NCI-H187 (cell line): ENCODE data around the gene GDPD3.
"Not testable (repeated sequence)": the region's sequence is repeated elsewhere in the genome, so short reads cannot be mapped to it uniquely, and the experiment has no call there.

Experiments used
- DNase-seq, 2 experiments: peaks; one replicate each; lab custom pipeline; 2025; lab: John Stamatoyannopoulos, UW

The GDPD3 gene

DNA sequence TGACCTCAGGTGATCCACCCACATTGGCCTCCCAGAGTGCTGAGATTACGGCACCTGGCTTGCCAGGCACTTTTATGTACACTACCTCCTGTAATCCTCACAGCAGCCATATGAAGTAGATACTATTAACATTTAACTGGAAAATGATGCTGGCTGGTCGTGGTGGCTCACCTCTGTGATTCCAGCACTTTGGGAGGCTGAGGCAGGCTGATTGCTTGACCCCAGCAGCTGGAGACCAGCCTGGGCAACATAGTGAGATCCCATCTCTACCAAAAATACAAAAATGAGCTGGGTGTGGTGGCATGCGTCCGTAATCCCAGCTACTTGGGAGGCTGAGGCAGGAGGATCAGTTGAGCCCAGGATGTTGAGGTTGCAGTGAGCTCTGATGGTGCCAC is 11.6 kb upstream of the GDPD3 start:
- DNase-seq, result no peak

DNA sequence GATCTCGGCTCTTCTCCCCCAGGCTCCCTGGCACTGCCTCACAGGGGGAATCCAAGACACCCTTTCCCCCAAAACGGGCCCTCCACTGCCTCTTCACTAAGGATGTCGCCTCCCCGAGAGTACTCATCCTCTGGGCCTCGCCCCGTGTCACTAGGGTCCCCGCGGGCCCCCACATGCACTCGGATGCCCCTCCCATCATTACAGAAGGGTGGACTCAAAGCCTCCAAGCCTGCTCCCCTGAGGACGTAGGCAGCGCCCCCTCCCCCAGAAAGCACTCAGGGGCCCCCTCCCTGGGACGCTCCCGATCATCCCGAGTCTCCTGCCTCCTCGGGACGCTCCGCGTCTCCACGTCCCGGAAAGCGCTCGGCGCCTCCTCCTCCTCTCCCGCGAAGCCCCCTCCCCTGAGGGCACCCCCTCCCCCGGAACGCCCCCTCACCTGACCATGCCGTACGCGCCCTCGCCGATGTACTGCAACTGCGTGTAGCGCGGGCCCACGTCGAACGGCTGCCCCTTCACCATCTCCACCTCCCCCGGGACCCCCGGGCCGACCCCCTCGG is 9.3 kb upstream of the GDPD3 start:
- DNase-seq, result no peak

DNA sequence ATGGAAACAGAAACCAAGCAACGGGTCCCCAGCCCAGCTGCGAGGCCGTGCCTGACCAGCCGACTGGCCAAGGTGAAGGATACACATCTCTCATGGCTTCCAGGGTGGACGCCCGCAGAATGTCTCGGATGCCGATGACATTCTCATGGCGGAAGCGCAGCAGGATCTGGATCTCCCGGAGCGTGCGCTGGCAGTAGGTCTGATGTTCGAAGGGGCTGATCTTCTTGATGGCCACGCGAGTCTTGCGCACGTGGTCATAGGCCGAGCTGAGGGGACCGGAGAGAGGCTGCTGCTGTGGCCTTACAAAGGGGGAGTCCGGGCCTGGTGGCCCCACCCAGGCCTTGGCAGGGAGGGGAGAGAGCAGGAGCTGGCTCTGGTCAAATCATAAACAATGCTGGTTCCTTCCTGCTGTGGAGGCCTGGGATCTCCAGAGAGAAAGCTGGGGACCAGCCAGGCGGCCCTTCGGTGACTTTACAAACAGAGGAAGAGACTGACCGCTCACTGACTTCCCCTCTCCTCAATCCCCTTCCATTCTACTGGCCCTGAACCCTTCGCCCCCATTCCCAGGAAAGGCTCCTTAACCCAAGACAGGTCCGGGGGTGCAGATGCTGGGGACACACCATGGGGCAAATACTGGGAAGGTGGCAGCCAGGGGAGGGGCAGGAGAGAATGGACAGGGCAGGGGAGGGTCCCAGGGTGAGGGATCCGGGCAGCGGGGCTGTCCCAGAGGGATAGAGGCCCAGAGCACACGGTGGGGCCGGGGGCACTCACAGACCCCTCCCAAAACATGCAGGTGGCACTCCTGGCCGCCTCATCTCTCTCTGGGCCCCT is 8.6 kb upstream of the GDPD3 start:
- no peak for DNase-seq

DNA sequence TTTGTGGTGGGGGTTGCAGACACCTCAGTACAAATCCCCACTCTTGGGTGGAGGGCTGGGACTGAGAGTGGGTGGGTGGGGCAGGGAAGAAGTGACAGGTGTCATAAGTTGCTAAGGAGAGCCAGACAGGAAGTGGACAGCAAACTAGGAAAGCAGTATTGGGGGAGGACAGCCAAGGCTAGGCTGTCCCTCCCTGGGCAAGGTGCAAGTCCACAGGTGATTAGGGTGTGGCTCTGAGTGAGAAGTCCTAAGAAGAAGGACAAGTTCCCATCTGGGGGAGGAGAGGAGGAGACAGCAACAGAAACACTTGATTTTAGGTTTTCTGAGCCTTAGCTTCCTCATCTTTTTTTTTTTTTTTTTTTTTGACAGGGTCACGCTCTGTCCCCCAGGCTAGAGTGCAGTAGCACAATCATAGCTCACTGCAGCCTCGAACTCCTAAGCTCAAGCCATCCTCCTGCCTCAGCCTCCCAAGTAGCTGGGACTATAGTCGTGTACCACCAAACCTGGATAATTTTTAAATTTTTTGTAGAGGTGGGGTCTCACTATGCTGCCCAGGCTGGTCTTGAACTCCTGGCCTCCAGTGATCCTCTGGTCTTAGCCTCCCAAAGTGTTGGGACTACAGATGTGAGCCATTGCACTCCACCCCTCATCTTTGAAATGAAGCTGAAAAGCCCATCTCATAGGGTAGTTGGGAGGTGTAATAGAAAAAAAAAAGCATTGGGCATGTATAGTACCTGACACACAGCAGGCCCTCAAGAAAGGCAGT is 7.2 kb upstream of the GDPD3 start:
- DNase-seq, result no peak

DNA sequence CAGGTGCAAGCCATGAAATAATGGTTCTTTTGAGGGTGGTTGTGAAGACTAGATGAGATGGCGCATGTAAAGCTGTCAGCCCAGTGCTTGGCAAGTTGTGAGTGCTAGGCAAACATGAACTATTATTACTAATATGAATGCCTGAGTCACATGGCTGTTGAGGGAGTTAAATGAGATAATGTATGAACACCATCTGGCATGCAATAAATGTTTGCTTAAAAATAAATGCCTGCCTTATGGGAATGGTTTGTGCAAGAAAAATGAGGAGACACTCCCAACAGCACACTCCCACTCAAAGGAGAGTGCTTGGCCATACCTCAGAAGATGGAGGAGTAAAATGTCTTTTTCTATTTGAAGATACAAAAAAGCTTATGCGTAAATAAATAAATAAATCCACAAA is 6.1 kb upstream of the GDPD3 start:
- DNase-seq, result no peak

DNA sequence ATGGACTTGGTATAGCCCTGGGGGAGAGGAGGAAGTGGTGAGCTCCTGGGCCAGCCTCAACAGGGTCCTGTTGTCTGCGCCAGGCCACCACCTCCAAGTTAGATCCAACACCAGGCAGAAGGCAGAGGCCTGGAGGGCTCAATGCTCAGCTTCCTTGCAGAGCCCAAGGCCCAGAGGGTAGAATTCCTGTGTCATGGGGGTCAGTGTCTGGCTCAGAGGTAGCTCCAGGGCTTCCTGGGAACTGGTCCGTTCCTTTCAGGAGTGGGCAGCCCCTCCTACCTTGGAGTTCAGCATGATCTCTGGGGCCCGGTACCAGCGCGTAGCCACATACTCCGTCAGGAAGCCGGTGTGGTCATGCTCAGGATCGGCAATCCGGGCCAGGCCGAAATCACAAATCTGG is 4.4 kb upstream of the GDPD3 start:
- no peak for DNase-seq

DNA sequence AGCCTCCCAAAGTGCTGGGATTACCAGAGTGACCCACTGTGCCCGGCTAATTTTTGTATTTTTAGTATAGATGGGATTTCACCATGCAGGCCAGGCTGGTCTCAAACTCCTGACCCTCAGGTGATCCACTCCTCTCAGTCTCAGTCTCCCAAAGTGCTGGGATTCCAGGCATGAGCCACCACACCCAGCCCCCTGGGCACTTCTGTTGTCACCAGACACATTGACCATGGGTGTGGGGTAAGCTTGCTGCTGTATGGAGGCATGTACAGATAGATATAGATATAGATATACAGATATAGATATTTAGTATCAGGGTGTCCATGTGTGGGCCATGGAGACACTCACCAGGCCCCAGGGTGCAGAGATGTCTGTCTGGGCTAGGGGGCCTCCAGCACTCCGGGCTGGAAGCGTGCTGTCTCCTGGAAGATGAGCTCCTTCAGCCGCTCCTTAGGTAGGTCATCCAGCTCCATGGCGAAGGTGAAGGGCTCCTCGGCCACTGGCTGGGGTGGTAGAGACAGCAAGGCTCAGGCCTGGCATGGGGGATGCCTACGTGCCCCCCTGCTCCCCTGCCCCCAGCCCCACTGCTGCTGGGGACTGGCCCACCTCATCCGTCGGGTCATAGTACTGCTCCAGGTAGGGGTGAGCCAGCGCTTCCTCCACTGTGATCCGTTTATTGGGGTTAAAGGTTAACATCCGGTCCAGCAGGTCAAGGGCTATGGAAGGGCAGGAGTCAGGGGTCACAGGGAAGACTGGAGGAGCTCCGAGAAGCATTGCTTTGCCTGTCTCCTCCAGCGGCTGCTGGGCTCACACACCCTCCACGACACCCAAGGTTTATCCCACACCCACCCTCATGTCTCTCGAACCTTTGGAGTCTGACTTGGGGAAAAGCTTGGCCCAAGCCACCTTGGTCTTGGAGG is 3.2 kb upstream of the GDPD3 start:
- no peak for DNase-seq

DNA sequence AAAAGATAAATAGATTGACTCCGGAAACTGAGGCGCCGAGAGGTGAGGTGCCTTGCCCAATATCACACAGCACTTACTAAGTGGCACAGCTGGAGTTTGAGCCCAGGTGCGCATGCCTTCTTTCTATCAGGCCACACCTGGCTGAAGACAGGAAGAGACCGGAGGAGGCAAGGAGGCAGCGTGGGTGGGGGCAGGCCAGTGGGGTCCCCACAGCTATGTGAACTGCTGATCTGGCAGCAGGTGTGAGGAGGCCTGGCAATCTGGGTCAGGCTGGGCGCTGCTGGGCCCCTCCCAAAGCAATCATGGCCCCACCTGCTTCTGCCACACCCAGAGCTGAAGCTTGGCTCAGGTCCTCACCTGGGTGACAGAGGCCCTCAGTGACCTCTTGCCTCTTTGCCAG is 1.9 kb upstream of the GDPD3 start:
- no peak for DNase-seq

DNA sequence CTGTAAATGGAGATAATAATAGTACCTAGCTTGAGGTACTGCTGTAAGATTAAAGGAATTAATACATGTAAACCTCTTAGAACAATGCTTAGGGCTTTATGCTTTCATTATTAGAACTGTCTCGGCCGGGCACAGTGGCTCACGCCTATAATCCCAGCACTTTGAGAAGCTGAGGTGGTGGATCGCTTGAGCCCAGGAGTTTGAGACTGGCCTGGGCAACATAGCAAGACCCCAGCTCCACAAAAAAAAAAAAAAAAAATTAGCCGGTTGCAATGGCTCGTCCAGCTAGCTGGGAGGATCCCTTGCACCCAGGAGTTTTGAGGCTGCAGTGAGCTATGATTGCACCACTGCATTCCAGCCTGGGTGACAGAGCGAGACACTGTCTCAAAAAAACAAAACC is 1.5 kb upstream of the GDPD3 start:
- DNase-seq, result not testable (repeated sequence)

DNA sequence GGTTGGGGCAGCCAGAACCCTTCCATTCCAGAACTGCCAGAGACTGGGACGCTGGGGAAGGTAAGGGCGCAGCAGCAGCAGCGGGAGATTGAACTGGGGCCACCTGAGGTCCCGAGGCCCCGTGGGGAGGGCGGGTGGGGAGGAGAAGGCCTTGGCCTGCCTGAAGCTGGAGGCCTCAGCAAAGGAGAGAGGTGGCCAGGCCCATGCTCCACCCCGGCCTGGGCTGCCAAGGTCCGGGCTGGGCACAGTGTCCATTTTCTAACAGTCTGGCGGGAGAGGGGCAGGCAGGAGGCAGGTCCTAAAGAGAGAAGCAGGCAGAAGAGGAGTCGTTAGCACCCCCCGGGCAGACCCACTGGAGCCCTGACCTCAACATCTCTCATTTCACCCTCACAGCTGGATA is 1.1 kb upstream of the GDPD3 start:
- DNase-seq, result no peak

DNA sequence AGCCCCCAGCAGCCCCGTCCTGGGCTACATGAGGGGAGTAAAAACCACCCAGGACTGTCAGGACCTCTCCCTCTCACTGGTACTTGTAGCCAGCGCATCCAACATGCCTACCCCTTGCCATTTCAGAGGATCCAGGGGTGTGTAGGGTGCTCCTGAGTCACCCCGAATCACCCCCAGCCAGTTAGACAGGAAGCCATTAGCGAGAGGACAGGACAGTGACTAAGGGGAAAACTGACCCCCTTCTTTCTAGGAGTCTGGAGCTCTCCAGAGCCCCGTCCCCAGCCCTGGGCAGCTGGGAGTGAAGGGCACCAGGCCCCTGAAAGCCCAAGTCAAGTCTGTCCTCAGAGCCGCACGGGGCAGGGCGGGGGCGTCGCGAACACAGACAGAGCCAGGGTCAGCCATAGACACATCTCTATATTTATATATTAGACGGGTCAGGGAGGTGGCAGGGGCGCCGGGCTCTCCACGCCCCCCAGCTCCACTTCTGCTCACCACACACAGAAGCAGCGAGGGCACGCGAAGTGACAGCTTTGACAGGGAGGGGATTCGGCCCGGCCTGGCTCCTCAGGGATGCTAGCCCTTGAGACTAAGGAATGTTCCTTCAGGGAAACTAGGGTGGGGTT is 485 bp upstream of the GDPD3 start:
- no peak for DNase-seq

DNA sequence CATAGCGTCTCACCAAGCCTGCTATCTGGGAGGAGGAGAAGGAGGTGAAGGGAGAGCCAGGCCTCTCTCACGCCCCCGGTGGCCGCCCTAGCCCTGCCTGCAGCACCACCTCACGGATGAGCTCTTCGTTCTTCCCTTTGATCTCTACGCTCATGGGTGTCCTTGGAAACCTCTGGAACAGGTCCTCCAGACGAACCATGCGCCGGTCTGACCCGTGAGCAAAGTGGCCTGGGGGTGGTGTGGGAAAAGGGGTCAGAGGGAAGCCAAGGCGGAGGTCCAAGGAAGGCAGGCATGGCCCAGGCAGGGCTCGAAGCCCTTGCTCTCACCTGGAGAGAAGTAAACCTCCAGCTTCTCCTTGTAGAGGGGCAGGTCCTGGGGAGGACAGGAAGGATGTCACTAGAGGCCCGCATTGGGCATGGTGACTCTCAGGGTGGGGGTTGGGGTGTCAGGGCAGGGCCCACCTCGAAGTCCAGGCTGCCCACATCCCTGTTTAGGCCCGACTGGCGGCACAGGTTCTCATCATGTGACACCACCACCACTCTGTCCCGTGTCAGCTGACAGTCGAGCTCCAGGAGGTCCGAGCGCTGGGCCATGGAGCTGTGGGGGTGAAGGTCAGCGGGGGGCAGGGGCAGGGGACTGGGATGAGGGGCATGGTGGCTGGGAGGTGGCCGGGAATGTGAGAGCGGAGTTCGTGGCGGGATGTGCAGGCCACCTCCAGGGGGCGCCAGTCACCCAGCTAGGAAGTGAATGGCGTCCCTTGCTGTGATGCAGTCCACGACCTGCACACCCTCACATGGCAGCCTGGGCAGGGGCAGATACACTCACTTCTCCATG is 923 bp downstream of the GDPD3 start:
- DNase-seq, result no peak

DNA sequence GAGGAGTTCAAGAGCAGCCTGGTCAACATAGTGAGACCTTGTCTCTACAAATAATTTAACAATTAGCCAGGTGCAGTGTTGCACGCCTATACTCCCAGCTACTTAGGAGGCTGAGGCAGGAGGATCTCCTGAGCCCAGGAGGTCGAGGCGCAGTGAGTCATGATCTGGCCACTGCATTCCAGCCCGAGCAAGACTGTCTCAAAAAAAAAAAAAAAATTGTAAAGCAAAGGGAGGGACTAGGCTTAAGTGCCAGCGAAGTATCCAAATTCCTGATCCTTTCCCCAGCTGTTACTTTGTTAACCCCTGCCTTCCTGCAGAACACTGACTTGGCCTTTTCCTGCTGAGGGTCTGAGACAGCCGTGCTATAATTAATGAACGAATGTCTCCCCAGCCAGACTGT is 2.7 kb downstream of the GDPD3 start:
- no peak for DNase-seq

DNA sequence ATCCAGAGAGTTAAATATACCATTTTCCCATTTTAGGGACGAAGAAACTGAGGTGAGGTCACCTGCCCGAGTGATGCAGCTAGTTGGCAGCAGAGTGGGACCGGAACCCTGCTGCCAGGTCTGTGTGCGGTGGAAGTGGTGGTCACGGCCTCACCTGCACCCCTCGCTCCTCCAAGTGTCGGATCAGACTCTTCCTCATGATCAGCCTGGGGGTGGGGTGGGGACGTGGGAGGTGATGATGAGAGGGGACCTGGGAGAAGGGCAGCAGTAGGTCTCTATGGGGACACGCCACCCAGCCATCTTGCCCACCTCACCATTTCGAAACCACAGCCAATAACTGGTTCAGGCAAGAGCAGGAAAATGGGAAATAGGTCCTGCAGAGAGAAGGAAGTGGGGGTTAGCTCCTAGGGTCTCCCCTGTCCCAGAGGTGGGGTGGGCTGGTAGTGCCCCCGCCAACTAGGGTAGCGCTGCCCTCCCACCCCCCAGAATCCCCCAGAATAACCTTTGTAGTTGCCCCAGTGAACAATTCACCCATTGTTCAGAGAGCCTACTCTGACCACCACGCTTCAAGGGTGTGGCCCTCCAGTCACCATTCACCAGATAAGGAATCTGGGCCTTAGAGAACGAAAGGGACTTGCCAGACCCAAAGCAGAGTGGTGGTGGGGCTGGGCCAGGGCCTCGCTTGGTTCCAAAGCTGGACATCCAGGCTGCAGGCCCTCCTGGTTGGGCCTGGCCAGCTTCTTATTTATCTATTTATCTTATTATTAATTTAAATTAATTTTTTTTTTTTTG is 5.1 kb downstream of the GDPD3 start:
- no peak for DNase-seq

DNA sequence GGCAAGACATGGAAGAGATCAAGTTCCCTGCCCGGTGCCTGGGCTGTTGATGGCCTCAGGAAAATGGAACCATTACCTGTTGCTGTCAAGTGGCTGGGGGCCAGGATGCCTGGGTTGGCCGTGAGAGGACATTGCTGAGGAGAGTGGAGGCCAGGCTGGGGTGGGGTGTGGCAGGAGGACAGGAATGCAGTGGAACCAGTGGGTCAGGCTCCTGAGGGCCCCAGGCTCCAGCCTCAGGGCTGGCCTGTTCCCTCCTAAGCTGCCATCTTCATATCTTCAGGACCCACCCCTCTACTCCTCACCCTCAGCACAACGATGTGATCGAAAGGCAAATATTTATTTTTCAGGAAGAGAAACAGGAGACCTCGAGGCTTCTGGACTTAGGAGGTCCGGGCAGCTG is 8.8 kb downstream of the GDPD3 start:
- DNase-seq, result no peak

DNA sequence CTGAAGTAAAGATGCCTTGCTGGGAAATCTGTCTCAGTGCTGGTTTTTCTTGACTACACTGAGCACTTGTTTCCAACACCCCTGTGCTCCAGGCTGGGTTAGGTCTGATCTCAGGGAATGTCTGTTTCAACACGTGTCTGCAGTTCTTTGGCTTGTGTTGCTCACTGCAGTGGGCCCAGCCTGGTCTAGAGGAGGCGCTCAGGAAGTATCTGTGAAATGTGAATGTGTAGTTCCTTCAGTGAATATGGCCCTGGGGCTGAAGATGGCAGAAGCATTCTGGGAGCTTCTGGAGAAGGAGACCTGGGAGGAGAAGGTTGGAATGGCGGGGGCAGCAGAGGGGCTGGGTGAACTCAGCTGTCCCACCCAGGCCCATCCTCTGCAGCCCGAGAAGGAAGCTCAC is 9.2 kb downstream of the GDPD3 start:
- DNase-seq, result no peak

DNA sequence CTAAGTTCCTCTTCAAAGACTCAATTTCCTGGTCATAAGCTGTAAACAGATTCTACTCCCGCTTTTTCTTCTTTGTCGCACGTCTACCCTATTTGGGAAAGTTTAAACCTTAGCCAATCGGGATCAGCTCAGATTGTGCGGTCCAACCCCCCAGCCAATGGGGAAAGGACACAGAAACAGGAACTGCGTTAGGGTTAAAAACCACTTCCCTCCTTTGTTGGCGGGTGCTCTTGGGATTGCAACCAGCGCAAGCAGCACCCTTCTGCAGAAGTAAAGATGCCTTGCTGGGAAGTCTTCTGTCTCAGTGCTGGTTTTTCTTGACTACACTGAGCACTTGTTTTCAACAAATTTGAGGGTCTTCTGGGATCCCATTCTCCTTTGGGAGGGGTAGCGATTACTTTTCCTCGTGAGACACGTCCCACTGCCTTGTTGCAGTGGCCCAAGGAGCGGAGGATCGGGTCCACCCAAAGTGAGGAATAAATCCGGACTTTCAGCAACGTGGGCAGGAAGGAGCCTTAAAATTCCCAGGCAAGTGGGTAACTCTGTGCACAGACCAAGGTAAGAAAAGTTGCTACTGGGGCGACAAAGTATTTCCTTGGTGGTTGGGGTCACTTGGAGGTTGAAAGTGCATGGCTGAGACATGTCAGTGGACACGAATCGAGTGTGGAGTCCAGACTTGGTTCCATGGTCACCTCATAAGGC is 16.3 kb downstream of the GDPD3 start:
- DNase-seq, result no peak

DNA sequence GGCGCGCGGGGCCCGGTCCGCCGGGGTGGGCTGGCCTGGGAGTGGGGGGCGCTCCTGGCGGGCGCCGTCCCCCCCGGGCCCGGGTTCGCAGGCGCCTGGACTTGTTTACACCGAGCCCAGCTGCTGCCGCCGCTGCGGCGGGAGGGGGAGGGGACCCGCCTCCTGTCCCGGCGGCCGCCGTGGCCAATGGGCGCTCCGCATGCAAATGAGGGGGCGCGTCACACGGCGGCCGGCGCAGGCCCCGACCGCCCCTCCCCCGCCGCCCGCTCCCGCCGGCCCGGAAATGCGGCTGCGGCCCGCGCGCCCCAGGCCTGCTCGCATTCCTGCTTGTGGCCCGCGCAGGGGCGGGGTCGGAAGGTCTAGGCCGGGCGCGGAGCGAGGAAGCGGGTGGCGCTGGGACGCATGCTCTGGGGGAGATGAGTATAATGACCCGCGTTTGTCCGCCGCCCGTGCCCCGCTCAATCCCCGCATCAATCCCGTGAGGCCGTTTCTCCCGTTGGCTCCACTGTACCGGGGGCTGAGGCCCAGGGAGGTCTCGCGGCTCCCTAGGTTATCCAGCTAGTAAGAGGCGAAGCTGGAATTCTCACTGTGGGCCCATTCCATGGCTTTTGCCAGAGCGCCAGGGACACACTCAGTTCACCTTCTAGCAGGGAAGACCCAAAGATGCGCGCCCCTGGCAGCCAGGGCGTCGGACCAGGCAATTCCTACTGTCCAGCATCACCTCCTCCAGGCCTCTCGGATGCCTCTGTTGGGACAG is 17.1 kb downstream of the GDPD3 start, which contains the start of gene YPEL3:
TSS of gene YPEL3 (minus strand) at position 109 of the 757 bp plus-strand sequence. CDS start 731 bp downstream, outside the sequence.
- DNase-seq, result peak; percentile 21 to 39
